GM23338 (cell line): Measurements from ENCODE around the gene TCF7L2.

Experiments used
- EZH2 ChIP-seq: fragments of 200-600 bp; sonication (generic); IDR thresholded peaks from one replicate; pipeline ENCODE4 v1.8.0; 2017; ENCODE audit warnings: antibody characterized with exemption, mild to moderate bottlenecking, low read depth; ENCODE audit not compliant: unreplicated experiment
- EZH2phosphoT487 ChIP-seq: fragments of 200-600 bp; sonication (generic); IDR thresholded peaks from one replicate; pipeline ENCODE4 v1.8.1; 2018; ENCODE audit warnings: antibody characterized with exemption; ENCODE audit not compliant: unreplicated experiment
- POLR2AphosphoS5 ChIP-seq: IDR thresholded peaks from 2 replicates; pipeline ENCODE4 v1.6.1; 2016; ENCODE audit warnings: antibody characterized with exemption, low read depth
- ZNF114 ChIP-seq: fragments of 250-450 bp; sonication (Bioruptor Pico); IDR thresholded peaks from 2 replicates; pipeline ENCODE4 v1.5.0; 2020; ENCODE audit warnings: mild to moderate bottlenecking, moderate library complexity
- ZNF331 ChIP-seq: fragments of 250-450 bp; sonication (Bioruptor Pico); IDR thresholded peaks from 2 replicates; pipeline ENCODE4 v1.5.0; 2020; ENCODE audit warnings: low read depth, mild to moderate bottlenecking, moderate library complexity
- TF ChIP-seq, protein P1 (sequence below), 2 experiments: fragments of 200-600 bp in 1 of 2; sonication (generic) in 1 of 2; conservative IDR thresholded peaks; 2 replicates each; pipeline versions ENCODE4 v1.5.1 to v1.6.1; 2016 to 2017; ENCODE audit warnings: antibody characterized with exemption in 2 of 2, low read depth in 2 of 2, mild to moderate bottlenecking in 2 of 2, moderate library complexity in 1 of 2
- TF ChIP-seq, protein P2 (sequence below): IDR thresholded peaks from one replicate; pipeline ENCODE4 v1.6.1; 2018; ENCODE audit warnings: antibody characterized with exemption; ENCODE audit not compliant: unreplicated experiment

- TF ChIP-seq, protein P1, sequence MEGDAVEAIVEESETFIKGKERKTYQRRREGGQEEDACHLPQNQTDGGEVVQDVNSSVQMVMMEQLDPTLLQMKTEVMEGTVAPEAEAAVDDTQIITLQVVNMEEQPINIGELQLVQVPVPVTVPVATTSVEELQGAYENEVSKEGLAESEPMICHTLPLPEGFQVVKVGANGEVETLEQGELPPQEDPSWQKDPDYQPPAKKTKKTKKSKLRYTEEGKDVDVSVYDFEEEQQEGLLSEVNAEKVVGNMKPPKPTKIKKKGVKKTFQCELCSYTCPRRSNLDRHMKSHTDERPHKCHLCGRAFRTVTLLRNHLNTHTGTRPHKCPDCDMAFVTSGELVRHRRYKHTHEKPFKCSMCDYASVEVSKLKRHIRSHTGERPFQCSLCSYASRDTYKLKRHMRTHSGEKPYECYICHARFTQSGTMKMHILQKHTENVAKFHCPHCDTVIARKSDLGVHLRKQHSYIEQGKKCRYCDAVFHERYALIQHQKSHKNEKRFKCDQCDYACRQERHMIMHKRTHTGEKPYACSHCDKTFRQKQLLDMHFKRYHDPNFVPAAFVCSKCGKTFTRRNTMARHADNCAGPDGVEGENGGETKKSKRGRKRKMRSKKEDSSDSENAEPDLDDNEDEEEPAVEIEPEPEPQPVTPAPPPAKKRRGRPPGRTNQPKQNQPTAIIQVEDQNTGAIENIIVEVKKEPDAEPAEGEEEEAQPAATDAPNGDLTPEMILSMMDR (conservative IDR thresholded peaks at IDR 0.05; ENCODE audit: low read depth in 2 of 2), result no peak
- TF ChIP-seq ZNF114 (CRISPR knock-in tag) (no peak), POLR2AphosphoS5 (no peak), EZH2 (no peak), EZH2phosphoT487 (no peak), ZNF331 (CRISPR knock-in tag) (no peak)
- TF ChIP-seq, protein P2, sequence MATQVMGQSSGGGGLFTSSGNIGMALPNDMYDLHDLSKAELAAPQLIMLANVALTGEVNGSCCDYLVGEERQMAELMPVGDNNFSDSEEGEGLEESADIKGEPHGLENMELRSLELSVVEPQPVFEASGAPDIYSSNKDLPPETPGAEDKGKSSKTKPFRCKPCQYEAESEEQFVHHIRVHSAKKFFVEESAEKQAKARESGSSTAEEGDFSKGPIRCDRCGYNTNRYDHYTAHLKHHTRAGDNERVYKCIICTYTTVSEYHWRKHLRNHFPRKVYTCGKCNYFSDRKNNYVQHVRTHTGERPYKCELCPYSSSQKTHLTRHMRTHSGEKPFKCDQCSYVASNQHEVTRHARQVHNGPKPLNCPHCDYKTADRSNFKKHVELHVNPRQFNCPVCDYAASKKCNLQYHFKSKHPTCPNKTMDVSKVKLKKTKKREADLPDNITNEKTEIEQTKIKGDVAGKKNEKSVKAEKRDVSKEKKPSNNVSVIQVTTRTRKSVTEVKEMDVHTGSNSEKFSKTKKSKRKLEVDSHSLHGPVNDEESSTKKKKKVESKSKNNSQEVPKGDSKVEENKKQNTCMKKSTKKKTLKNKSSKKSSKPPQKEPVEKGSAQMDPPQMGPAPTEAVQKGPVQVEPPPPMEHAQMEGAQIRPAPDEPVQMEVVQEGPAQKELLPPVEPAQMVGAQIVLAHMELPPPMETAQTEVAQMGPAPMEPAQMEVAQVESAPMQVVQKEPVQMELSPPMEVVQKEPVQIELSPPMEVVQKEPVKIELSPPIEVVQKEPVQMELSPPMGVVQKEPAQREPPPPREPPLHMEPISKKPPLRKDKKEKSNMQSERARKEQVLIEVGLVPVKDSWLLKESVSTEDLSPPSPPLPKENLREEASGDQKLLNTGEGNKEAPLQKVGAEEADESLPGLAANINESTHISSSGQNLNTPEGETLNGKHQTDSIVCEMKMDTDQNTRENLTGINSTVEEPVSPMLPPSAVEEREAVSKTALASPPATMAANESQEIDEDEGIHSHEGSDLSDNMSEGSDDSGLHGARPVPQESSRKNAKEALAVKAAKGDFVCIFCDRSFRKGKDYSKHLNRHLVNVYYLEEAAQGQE, result no peak
These were observed 78.7 kb downstream of the TCF7L2 start for GRCh38 chr10:113028456-113029440.
